Erythroblast (primary cell): ENCODE data around the gene TBCC.

Experiments used
- GATA1 ChIP-seq: IDR thresholded peaks from 2 replicates; pipeline ENCODE4 v1.6.1; 2011; ENCODE audit warnings: low read depth, mild to moderate bottlenecking, control low read depth, low read length, moderate library complexity
- POLR2A ChIP-seq: IDR thresholded peaks from 2 replicates; pipeline ENCODE4 v1.6.1; 2011; ENCODE audit warnings: mild to moderate bottlenecking, low read length

DNA sequence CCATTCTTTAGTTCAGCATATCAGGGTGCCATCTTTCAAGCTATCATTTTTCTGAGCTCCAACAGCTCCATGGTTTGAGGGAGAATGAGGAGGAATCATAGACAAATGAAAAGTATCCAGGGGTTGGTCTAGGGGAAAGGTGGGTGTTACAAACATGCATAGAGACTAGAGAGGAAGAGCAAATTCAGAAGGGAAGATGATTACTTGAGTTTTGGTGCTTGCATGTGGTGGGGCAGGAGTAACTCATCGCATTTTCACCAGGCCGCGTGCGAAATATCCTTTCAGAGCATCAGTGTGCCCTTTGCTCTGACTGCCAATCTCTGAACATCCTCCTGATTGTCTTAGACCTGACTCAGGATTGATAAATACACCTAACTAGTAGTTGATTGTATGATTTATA lies 28.3 kb upstream of the TBCC start:
- TF ChIP-seq POLR2A: no peak
- TF ChIP-seq GATA1: no peak
